Measurements from ENCODE around the gene C2orf78.
A peak's percentile ranks its signal among the peaks of the same experiment; 100 is the strongest.
"Not testable (repeated sequence)": the region's sequence is repeated elsewhere in the genome, so short reads cannot be mapped to it uniquely, and the experiment has no call there.

Gene C2orf78

DNA sequence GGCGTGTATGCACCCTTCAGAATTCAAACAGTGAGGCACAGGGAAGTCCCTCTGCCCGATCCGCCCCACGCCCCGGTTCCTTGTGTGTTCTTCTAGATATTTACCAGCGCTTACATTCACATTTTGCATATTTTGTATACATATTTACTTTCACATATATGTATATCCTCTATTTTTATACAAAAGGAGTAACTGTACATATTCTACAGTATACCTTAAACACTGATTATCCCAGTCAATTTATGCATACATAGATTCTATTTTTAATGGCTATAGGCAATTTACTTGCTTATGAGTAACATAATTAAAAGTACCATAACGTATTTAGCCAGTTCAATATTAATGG lies 3.8 kb upstream of the C2orf78 start:
- H3K4me3 ChIP-seq (ENCODE audit: low read depth, low read length): peak overlapping the region; percentile 81; the same call in 1 of the 2 replicates
- DNase-seq (ENCODE audit: low read depth): no peak
- TF ChIP-seq, protein P1, sequence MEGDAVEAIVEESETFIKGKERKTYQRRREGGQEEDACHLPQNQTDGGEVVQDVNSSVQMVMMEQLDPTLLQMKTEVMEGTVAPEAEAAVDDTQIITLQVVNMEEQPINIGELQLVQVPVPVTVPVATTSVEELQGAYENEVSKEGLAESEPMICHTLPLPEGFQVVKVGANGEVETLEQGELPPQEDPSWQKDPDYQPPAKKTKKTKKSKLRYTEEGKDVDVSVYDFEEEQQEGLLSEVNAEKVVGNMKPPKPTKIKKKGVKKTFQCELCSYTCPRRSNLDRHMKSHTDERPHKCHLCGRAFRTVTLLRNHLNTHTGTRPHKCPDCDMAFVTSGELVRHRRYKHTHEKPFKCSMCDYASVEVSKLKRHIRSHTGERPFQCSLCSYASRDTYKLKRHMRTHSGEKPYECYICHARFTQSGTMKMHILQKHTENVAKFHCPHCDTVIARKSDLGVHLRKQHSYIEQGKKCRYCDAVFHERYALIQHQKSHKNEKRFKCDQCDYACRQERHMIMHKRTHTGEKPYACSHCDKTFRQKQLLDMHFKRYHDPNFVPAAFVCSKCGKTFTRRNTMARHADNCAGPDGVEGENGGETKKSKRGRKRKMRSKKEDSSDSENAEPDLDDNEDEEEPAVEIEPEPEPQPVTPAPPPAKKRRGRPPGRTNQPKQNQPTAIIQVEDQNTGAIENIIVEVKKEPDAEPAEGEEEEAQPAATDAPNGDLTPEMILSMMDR (IDR thresholded peaks at IDR 0.05; ENCODE audit: low read depth, low read length, missing control alignments): no peak

DNA sequence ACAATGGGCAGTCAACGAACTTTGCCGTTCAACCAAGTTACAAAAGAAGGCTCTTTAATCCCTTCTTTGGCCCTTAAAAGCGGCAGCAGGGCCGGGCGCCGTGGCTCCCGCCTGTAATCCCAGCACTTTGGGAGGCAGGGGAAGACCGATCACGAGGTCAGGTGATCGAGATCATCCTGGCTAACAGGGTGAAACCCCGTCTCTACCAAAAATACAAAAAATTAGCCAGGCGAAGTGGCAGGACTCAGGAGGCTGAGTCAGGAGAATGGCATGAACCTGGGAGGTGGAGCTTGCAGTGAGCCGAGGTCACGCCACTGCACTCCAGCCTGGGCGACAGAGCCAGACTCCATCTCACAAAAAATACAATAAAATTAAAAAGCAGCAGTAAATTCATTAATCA lies 581 bp upstream of the C2orf78 start:
- not testable (repeated sequence) for DNase-seq (ENCODE audit: low read depth); H3K4me3 ChIP-seq (ENCODE audit: low read depth, low read length)

DNA sequence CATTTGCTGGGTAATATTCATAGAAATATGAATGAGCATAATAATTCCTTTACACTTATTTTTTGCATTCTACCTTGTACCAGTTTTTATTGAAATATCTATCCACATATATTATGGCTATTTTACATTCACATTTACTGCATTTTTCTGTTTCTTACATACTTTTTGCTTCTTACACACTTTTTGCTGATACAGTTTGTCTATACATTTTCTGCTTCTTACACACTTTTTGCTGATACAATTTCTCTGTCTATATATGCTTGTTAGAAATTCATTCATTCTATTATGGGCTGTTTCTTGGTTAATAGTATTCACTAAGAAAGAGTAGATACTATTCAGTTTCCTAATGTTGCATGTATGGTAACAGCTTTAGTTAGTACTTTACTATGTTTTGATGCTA lies 27.9 kb downstream of the C2orf78 start:
- TF ChIP-seq, protein P1 (IDR thresholded peaks at IDR 0.05; ENCODE audit: low read depth, low read length, missing control alignments): no peak
- no peak overlapping the region for H3K4me3 ChIP-seq (ENCODE audit: low read depth, low read length)
- no peak for DNase-seq (ENCODE audit: low read depth)

DNA sequence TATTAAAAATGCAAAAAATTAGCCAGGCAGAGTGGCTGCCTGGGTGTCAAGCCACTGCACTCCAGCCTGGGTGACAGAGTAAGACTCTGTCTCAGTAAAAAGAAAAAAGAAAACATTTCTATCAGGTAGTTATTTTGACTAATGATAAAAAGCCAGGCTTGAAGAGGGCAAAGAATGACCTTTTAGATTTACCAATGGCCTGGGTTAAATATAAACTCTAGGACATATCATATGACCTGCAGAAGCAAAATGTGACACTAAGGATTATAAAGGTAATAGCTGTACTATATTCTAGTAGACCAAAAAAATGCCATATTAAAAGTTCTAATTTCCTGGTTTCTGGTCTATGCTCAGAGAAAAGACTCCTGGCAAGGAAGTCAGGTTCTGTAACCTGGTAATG lies 28.7 kb downstream of the C2orf78 start:
- TF ChIP-seq, protein P1 (IDR thresholded peaks at IDR 0.05; ENCODE audit: low read depth, low read length, missing control alignments): no peak
- DNase-seq (ENCODE audit: low read depth): no peak
- H3K4me3 ChIP-seq (ENCODE audit: low read depth, low read length): no peak overlapping the region

DNA sequence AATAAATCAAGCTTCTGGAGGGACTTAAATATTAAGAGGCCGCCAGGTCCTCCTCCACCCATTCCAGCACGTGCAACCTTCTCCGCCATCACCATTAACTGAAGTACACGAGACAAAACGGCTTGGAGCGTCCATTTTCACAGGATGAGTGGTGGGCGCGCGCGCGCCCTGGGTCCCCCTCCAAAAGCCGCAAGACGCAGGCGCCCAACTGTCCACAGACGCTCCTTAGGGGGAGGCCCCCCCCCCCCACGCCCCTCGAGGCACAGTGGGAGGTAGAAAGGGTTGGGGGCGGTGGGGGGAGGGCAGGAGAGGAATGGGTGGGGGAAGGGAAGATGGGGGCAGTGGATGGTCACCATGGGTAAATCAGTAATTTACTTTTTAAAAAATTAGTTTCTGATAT lies 34.3 kb downstream of the C2orf78 start:
- TF ChIP-seq, protein P1 (IDR thresholded peaks at IDR 0.05; ENCODE audit: low read depth, low read length, missing control alignments): no peak
- no peak for DNase-seq (ENCODE audit: low read depth)
- H3K4me3 ChIP-seq (ENCODE audit: low read depth, low read length): no peak overlapping the region

DNA sequence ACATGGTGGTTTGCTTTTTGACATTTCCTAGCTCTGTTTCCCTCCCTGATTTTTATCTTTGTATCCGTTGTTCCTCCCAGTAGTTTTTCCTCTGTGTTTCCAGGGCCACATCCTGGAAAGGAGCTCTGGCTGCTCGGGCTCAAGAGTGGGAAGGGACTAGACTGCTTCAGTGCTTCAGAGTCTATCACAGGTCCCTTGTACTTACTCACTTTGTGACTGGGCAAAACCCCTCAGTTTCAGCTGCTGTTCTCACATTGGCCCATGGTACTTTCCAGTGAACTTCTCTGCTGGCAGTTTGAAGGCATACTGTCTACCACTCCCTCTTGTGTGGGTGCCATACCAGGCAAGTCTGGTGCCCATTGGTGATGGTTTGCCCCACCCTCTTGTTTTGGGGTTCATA lies 37.2 kb downstream of the C2orf78 start:
- peak; percentile 60 for DNase-seq (ENCODE audit: low read depth)
- TF ChIP-seq, protein P1 (IDR thresholded peaks at IDR 0.05; ENCODE audit: low read depth, low read length, missing control alignments): no peak
- no peak overlapping the region for H3K4me3 ChIP-seq (ENCODE audit: low read depth, low read length)

DNA sequence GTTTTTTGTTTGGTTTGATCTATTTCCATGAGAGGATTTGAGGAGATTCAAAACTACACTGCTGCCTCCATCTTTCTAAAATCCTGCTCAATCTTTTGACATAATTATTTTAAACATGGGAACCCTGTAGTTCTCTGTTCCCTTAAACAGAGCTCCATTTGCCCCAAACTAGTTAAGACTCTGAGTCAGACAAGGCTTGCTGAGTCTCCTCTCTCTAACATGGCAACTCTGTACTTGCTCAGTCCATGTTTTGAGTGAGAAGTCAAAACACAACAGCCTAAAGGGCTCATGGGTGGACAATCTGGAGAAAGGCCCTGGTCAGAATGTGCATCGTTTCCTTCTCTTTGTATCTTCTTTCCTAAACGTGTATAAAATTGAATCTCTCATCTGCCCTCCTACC lies 37.7 kb downstream of the C2orf78 start:
- DNase-seq (ENCODE audit: low read depth): no peak
- TF ChIP-seq, protein P1 (IDR thresholded peaks at IDR 0.05; ENCODE audit: low read depth, low read length, missing control alignments): no peak
- H3K4me3 ChIP-seq (ENCODE audit: low read depth, low read length): no peak overlapping the region

DNA sequence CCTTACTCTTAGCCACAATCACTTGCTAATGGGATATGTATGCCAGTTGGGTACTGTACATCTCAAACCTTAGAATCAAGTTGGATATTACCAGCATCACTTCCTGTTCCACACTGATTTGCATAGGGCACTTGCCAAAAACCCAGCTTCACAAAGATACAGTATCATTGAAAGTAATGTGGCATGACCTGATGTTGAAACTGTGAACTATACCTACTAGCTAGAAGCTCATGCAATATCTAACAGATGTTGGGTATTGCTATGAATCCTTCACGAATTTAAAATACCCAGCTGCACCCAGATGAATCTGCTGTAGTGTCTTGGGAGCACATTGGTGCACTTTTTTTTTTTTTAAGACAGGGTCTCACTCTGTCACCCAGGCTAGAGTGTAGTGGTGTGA lies 38.3 kb downstream of the C2orf78 start:
- peak; percentile 53 for DNase-seq (ENCODE audit: low read depth)
- H3K4me3 ChIP-seq (ENCODE audit: low read depth, low read length): no peak overlapping the region
- TF ChIP-seq, protein P1 (IDR thresholded peaks at IDR 0.05; ENCODE audit: low read depth, low read length, missing control alignments): no peak

Data from GM12864 (cell line).